ENCODE results near the gene CHRM2.

The CHRM2 gene

GRCh38 chr7:137018468-137018867, 150.0 kb downstream of the CHRM2 start:
- no peak for TF ChIP-seq CTCF (IDR thresholded peaks at IDR 0.05; ENCODE audit: low read depth, low read length)
- DNase-seq (ENCODE audit: low read depth, low spot score), result no peak
- in situ Hi-C loops (cut with HindIII; ENCODE audit: low sequenced_read_pairs), result no loop called here
- H3K4me3 ChIP-seq (ENCODE audit: low read depth, low read length), result no peak overlapping the region

- no peak for DNase-seq (ENCODE audit: low read depth, low spot score)
- no peak for TF ChIP-seq CTCF (IDR thresholded peaks at IDR 0.05; ENCODE audit: low read depth, low read length)
- in situ Hi-C loops (cut with HindIII; ENCODE audit: low sequenced_read_pairs), result no loop called here
- H3K4me3 ChIP-seq (ENCODE audit: low read depth, low read length), result no peak overlapping the region
Observed at GRCh38 chr7:137020351-137020750, 151.9 kb downstream of the CHRM2 start.

- no peak for TF ChIP-seq CTCF (IDR thresholded peaks at IDR 0.05; ENCODE audit: low read depth, low read length)
- H3K4me3 ChIP-seq (ENCODE audit: low read depth, low read length), result no peak overlapping the region
- DNase-seq (ENCODE audit: low read depth, low spot score), result peak; percentile 61
- in situ Hi-C loops (cut with HindIII; ENCODE audit: low sequenced_read_pairs), result no loop called here
Observed at GRCh38 chr7:137025469-137026175, 157.2 kb downstream of the CHRM2 start.

- DNase-seq (ENCODE audit: low read depth, low spot score), result peak; percentile 27
- no peak overlapping the region for H3K4me3 ChIP-seq (ENCODE audit: low read depth, low read length)
- TF ChIP-seq CTCF (IDR thresholded peaks at IDR 0.05; ENCODE audit: low read depth, low read length), result no peak
- in situ Hi-C loops (cut with HindIII; ENCODE audit: low sequenced_read_pairs), result no loop called here
Observed at GRCh38 chr7:137026176-137026500, 157.7 kb downstream of the CHRM2 start.

GRCh38 chr7:137032436-137032835, 164.0 kb downstream of the CHRM2 start:
- in situ Hi-C loops (cut with HindIII; ENCODE audit: low sequenced_read_pairs), result no loop called here
- no peak overlapping the region for H3K4me3 ChIP-seq (ENCODE audit: low read depth, low read length)
- no peak for DNase-seq (ENCODE audit: low read depth, low spot score)
- TF ChIP-seq CTCF (IDR thresholded peaks at IDR 0.05; ENCODE audit: low read depth, low read length), result no peak

GRCh38 chr7:137036768-137037167, 168.3 kb downstream of the CHRM2 start:
- TF ChIP-seq CTCF (IDR thresholded peaks at IDR 0.05; ENCODE audit: low read depth, low read length), result no peak
- no peak overlapping the region for H3K4me3 ChIP-seq (ENCODE audit: low read depth, low read length)
- DNase-seq (ENCODE audit: low read depth, low spot score), result no peak
- in situ Hi-C loops (cut with HindIII; ENCODE audit: low sequenced_read_pairs), result no loop called here
